ENCODE data around the gene LHFPL6.

LHFPL6 gene

GRCh38 chr13:39602614-39603366 lies at the start of gene LHFPL6:
Gene LHFPL6 (minus strand): TSS chr13:39603193.
- peak; percentile 69 for DNase-seq (ENCODE audit: insufficient read length, low spot score)
- peak; percentile 77; the same call in 1 of the 2 replicates for TF ChIP-seq POLR2A (IDR thresholded peaks at IDR 0.05; ENCODE audit: low read depth, low read length)
- no peak for FAIRE-seq

GRCh38 chr13:39646122-39646521 lies 43.1 kb upstream of the LHFPL6 start:
- DNase-seq (ENCODE audit: insufficient read length, low spot score): no peak
- FAIRE-seq: no peak

GRCh38 chr13:39641645-39642044 lies 38.7 kb upstream of the LHFPL6 start:
- FAIRE-seq: no peak
- DNase-seq (ENCODE audit: insufficient read length, low spot score): no peak
- no peak for TF ChIP-seq POLR2A (IDR thresholded peaks at IDR 0.05; ENCODE audit: low read depth, low read length)

More at GRCh38 chr13:39646122-39646521, 43.1 kb upstream of the LHFPL6 start:
- no peak for TF ChIP-seq POLR2A (IDR thresholded peaks at IDR 0.05; ENCODE audit: low read depth, low read length)

- TF ChIP-seq POLR2A (IDR thresholded peaks at IDR 0.05; ENCODE audit: low read depth, low read length): no peak
- no peak for DNase-seq (ENCODE audit: insufficient read length, low spot score)
- no peak for FAIRE-seq
Observed at GRCh38 chr13:39637890-39638289, 34.9 kb upstream of the LHFPL6 start.

GRCh38 chr13:39635564-39635963 lies 32.6 kb upstream of the LHFPL6 start:
- no peak for FAIRE-seq
- DNase-seq (ENCODE audit: insufficient read length, low spot score): no peak
- no peak for TF ChIP-seq POLR2A (IDR thresholded peaks at IDR 0.05; ENCODE audit: low read depth, low read length)

GRCh38 chr13:39632994-39633393 lies 30.0 kb upstream of the LHFPL6 start:
- no peak for TF ChIP-seq POLR2A (IDR thresholded peaks at IDR 0.05; ENCODE audit: low read depth, low read length)
- no peak for FAIRE-seq

GRCh38 chr13:39631307-39631706 lies 28.3 kb upstream of the LHFPL6 start:
- FAIRE-seq: no peak
- no peak for DNase-seq (ENCODE audit: insufficient read length, low spot score)
- no peak for TF ChIP-seq POLR2A (IDR thresholded peaks at IDR 0.05; ENCODE audit: low read depth, low read length)

More at GRCh38 chr13:39632994-39633393, 30.0 kb upstream of the LHFPL6 start:
- DNase-seq (ENCODE audit: insufficient read length, low spot score): no peak

- TF ChIP-seq POLR2A (IDR thresholded peaks at IDR 0.05; ENCODE audit: low read depth, low read length): no peak
- DNase-seq (ENCODE audit: insufficient read length, low spot score) (no peak), FAIRE-seq (no peak)
Observed at GRCh38 chr13:39623466-39623865, 20.5 kb upstream of the LHFPL6 start.

- no peak for TF ChIP-seq POLR2A (IDR thresholded peaks at IDR 0.05; ENCODE audit: low read depth, low read length)
- no peak for FAIRE-seq
- no peak for DNase-seq (ENCODE audit: insufficient read length, low spot score)
Observed at GRCh38 chr13:39618561-39618960, 15.6 kb upstream of the LHFPL6 start.

GRCh38 chr13:39616087-39616694 lies 13.2 kb upstream of the LHFPL6 start:
- no peak for FAIRE-seq
- peak; percentile 11 for DNase-seq (ENCODE audit: insufficient read length, low spot score)
- no peak for TF ChIP-seq POLR2A (IDR thresholded peaks at IDR 0.05; ENCODE audit: low read depth, low read length)

GRCh38 chr13:39612023-39612637 lies 9.1 kb upstream of the LHFPL6 start:
- no peak for TF ChIP-seq POLR2A (IDR thresholded peaks at IDR 0.05; ENCODE audit: low read depth, low read length)
- no peak for DNase-seq (ENCODE audit: insufficient read length, low spot score)
- no peak for FAIRE-seq

GRCh38 chr13:39607876-39608275 lies 4.9 kb upstream of the LHFPL6 start:
- DNase-seq (ENCODE audit: insufficient read length, low spot score): no peak
- TF ChIP-seq POLR2A (IDR thresholded peaks at IDR 0.05; ENCODE audit: low read depth, low read length): no peak
- FAIRE-seq: no peak

GRCh38 chr13:39605677-39606320 lies 2.8 kb upstream of the LHFPL6 start:
- no peak for DNase-seq (ENCODE audit: insufficient read length, low spot score)
- no peak for FAIRE-seq
- no peak for TF ChIP-seq POLR2A (IDR thresholded peaks at IDR 0.05; ENCODE audit: low read depth, low read length)

GRCh38 chr13:39604756-39605155 lies 1.8 kb upstream of the LHFPL6 start:
- no peak for FAIRE-seq
- TF ChIP-seq POLR2A (IDR thresholded peaks at IDR 0.05; ENCODE audit: low read depth, low read length): no peak
- no peak for DNase-seq (ENCODE audit: insufficient read length, low spot score)
